Fibroblast of lung (primary cell): ENCODE results near the gene ATOH8. TPM values are rescaled to one million over a fixed set of nuclear protein-coding genes. Genes with fewer than 3 reads are reported as not detected.

Source experiments
- DNase-seq, 2 donors: peaks; one replicate each; pipeline versions ENCODE4 v3.0.0 to v3.0.0-alpha.2; 2010; ENCODE audit warnings: low read depth in 2 of 2
- H2AFZ ChIP-seq: 2 replicates; pipeline ENCODE4 v1.5.1; 2012; ENCODE audit warnings: low read length, control low read depth, inconsistent platforms
- H3K27ac ChIP-seq: 2 replicates; pipeline ENCODE4 v1.5.1; 2011; ENCODE audit warnings: low read length, control low read depth; ENCODE audit not compliant: insufficient read depth
- H3K27me3 ChIP-seq: 2 replicates; pipeline ENCODE4 v1.5.1; 2011; ENCODE audit warnings: mild to moderate bottlenecking, low read length; ENCODE audit not compliant: control insufficient read depth, insufficient read depth
- H3K36me3 ChIP-seq: 2 replicates; pipeline ENCODE4 v1.5.1; 2011; ENCODE audit warnings: low read length; ENCODE audit not compliant: control insufficient read depth, insufficient read depth
- H3K4me1 ChIP-seq: 2 replicates; pipeline ENCODE4 v1.5.1; 2011; ENCODE audit warnings: low read length; ENCODE audit not compliant: control insufficient read depth, insufficient read depth; ENCODE audit errors: extremely low read depth
- H3K4me2 ChIP-seq: 2 replicates; pipeline ENCODE4 v1.5.1; 2011; ENCODE audit warnings: low read length, control low read depth; ENCODE audit not compliant: insufficient read depth; ENCODE audit errors: extremely low read depth
- H3K4me3 ChIP-seq, 4 experiments: fragments of 200-600 bp in 1 of 4; sonication (generic) in 1 of 4; replicated peaks in 1 of 4; 2 replicates each; pipeline ENCODE4 v1.5.1; 2011 to 2016; ENCODE audit warnings: low read length in 4 of 4, low read depth in 3 of 4, mild to moderate bottlenecking in 3 of 4, control low read depth in 2 of 4, inconsistent platforms in 1 of 4, mixed read lengths in 1 of 4; ENCODE audit not compliant: insufficient read depth in 1 of 4; ENCODE audit errors: control extremely low read depth in 1 of 4
- H3K79me2 ChIP-seq: 2 replicates; pipeline ENCODE4 v1.5.1; 2012; ENCODE audit warnings: mild to moderate bottlenecking, low read length, inconsistent platforms; ENCODE audit not compliant: control insufficient read depth, insufficient read depth
- H3K9ac ChIP-seq: 2 replicates; pipeline ENCODE4 v1.5.1; 2011; ENCODE audit warnings: mild to moderate bottlenecking, low read length, control low read depth; ENCODE audit not compliant: insufficient read depth
- H3K9me3 ChIP-seq: 2 replicates; pipeline ENCODE4 v1.5.1; 2012; ENCODE audit warnings: low read depth, low read length; ENCODE audit not compliant: control insufficient read depth, insufficient read depth
- H4K20me1 ChIP-seq: 2 replicates; pipeline ENCODE4 v1.5.1; 2011; ENCODE audit warnings: low read length; ENCODE audit not compliant: control insufficient read depth, insufficient read depth; ENCODE audit errors: extremely low read depth
- EZH2 ChIP-seq: IDR thresholded peaks from 2 replicates; pipeline ENCODE4 v1.5.1; 2012; ENCODE audit warnings: low read length, control low read depth, mild to moderate bottlenecking; ENCODE audit errors: missing control alignments
- polyA plus RNA-seq, 2 donors: library from polyadenylated mRNA; depleted of rRNA in 1 of 2; stranded (reverse) in 1 of 2; unstranded in 1 of 2; fragments of >200 nt; gene quantifications; 2 replicates each; pipeline ENCODE4 v1.2.1, GENCODE V29; 2011 to 2012; ENCODE audit warnings: missing spikeins in 1 of 2
- total RNA-seq: library from RNA; depleted of rRNA; stranded (reverse); fragments of >200 nt; gene quantifications from 2 replicates; pipeline ENCODE4 v1.2.1, GENCODE V29; 2014
- TF ChIP-seq, protein P1 (sequence below), 2 donors: IDR thresholded peaks in 1 of 2; conservative IDR thresholded peaks in 1 of 2; 1 replicate in 1 of 2; 2 replicates in 1 of 2; pipeline ENCODE4 v1.5.1; 2011 to 2012; ENCODE audit warnings: low read length in 2 of 2, control low read depth in 1 of 2, inconsistent platforms in 1 of 2, low read depth in 1 of 2, mild to moderate bottlenecking in 1 of 2

Gene ATOH8
- total and polyA plus RNA-seq, 2 donors (not counting 1 experiment from before 2014, with no cell fraction given): 5.6 to 19.2 TPM

DNA sequence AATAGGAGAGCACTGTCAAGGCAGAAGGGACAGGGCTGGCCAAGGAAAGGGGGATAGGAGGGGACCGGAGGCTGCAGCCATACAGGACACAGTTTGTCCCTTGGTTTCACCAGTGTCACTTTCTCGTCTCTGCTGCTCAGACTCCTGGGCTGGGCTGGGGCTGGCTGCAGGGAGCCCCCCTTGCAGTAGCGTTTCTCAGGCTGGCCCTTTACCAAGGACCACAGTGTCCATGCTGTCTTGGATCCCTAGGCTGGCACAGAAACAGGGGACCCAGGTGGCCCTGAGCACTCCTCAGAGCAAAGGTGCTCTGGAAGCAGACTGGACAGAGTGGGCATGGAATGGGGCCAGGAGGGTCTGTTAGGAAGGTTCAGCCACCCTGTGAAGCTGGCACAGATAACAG, 34.8 kb downstream of the ATOH8 start:
- H2AFZ ChIP-seq: no peak overlapping the region
- H3K4me1 ChIP-seq: peaks cover 29% of the 10 kb centered on the region
- no peak for TF ChIP-seq EZH2
- TF ChIP-seq, protein P1, sequence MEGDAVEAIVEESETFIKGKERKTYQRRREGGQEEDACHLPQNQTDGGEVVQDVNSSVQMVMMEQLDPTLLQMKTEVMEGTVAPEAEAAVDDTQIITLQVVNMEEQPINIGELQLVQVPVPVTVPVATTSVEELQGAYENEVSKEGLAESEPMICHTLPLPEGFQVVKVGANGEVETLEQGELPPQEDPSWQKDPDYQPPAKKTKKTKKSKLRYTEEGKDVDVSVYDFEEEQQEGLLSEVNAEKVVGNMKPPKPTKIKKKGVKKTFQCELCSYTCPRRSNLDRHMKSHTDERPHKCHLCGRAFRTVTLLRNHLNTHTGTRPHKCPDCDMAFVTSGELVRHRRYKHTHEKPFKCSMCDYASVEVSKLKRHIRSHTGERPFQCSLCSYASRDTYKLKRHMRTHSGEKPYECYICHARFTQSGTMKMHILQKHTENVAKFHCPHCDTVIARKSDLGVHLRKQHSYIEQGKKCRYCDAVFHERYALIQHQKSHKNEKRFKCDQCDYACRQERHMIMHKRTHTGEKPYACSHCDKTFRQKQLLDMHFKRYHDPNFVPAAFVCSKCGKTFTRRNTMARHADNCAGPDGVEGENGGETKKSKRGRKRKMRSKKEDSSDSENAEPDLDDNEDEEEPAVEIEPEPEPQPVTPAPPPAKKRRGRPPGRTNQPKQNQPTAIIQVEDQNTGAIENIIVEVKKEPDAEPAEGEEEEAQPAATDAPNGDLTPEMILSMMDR (conservative IDR thresholded peaks at IDR 0.05 in 1 of 2, IDR thresholded peaks at IDR 0.05 in 1 of 2; ENCODE audit: low read depth in 1 of 2, low read length in 2 of 2): no peak
- no peaks in the 10 kb centered on the region for H3K9me3 ChIP-seq
- no peaks in the 10 kb centered on the region for H3K27me3 ChIP-seq
- no peak overlapping the region for H3K9ac ChIP-seq
- no peak for DNase-seq
- H3K4me3 ChIP-seq: no peak overlapping the region
- H3K4me2 ChIP-seq: no peak overlapping the region
- H3K36me3 ChIP-seq: peaks cover 9% of the 10 kb centered on the region
- no peak overlapping the region for H3K27ac ChIP-seq
- no peaks in the 10 kb centered on the region for H3K79me2 ChIP-seq
- no peaks in the 10 kb centered on the region for H4K20me1 ChIP-seq

DNA sequence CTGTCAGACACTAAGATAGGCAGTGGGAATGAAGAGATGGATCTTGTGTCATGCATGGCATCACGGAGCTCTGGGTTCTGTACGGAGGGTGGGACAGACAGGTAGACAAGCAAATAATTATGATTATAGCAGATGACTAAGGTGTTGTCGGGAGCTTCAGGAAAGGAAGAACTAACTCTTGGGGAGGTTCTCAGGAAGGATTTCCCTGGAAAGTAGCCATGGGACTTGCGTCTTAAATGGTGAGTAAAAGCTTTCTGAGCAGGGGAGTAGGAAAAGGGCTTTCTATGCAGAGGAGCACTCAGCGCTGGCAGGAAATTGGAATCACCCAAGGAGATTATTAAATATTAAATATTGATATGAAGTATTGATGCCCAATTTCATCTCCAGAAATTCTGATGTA, 35.5 kb downstream of the ATOH8 start:
- H3K27ac ChIP-seq: no peak overlapping the region
- no peaks in the 10 kb centered on the region for H3K9me3 ChIP-seq
- H3K4me2 ChIP-seq: no peak overlapping the region
- H3K9ac ChIP-seq: no peak overlapping the region
- H3K36me3 ChIP-seq: peaks cover 9% of the 10 kb centered on the region
- H3K4me1 ChIP-seq: peaks cover 29% of the 10 kb centered on the region
- no peaks in the 10 kb centered on the region for H3K79me2 ChIP-seq
- no peak for DNase-seq
- H4K20me1 ChIP-seq: no peaks in the 10 kb centered on the region
- H3K4me3 ChIP-seq: no peak overlapping the region
- no peak overlapping the region for H2AFZ ChIP-seq
- no peaks in the 10 kb centered on the region for H3K27me3 ChIP-seq
- TF ChIP-seq, protein P1 (conservative IDR thresholded peaks at IDR 0.05 in 1 of 2, IDR thresholded peaks at IDR 0.05 in 1 of 2; ENCODE audit: low read depth in 1 of 2, low read length in 2 of 2): no peak
- TF ChIP-seq EZH2: no peak

DNA sequence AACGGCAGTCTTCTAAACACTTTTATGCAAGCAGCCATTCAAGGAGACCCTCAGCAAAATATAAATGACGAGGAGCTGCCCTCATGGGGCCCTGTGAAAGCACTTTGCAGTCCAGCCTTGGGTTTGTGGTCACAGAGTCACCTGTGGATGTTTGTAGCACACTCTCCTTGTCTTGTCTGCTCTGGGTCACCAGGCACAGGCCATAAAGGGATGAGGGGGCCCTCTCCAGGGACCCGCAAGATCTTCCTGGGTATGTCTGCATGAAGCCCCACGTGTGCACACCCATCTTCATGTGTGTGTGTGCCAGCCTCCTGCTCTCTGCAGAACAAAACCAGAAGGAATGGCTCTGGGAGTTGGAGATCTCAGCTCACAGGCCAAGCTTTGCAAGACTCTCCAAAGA, 36.2 kb downstream of the ATOH8 start:
- DNase-seq: no peak
- Histone ChIP-seq H3K9me3 (no peaks in the 10 kb centered on the region), H3K27me3 (no peaks in the 10 kb centered on the region), H3K4me2 (no peak overlapping the region), H4K20me1 (no peaks in the 10 kb centered on the region), H3K9ac (no peak overlapping the region), H3K4me1 (peaks cover 29% of the 10 kb centered on the region), H2AFZ (no peak overlapping the region), H3K4me3 (no peak overlapping the region), H3K36me3 (peaks cover 9% of the 10 kb centered on the region), H3K27ac (no peak overlapping the region), H3K79me2 (no peaks in the 10 kb centered on the region)
- no peak for TF ChIP-seq EZH2
- TF ChIP-seq, protein P1 (conservative IDR thresholded peaks at IDR 0.05 in 1 of 2, IDR thresholded peaks at IDR 0.05 in 1 of 2; ENCODE audit: low read depth in 1 of 2, low read length in 2 of 2): no peak
